Right renal pelvis (tissue), 4 donors: ENCODE results near the gene PLCB4. TPM values are rescaled to one million over a fixed set of nuclear protein-coding genes. Genes with fewer than 3 reads are reported as not detected.

Source experiments
- DNase-seq, 4 donors: peaks; one replicate each; pipeline ENCODE4 v3.0.0-alpha.2; 2013; ENCODE audit warnings: low read depth in 4 of 4, low spot score in 3 of 4, missing footprints in 1 of 4
- polyA plus RNA-seq, 4 donors: library from polyadenylated mRNA; unstranded; fragments of 120-200 nt; gene quantifications; one replicate each; pipeline ENCODE4 v1.2.1, GENCODE V29; 2013; ENCODE audit not compliant: insufficient read length in 4 of 4

Gene PLCB4
- polyA plus RNA-seq, 4 donors: 12.2 to 15.1 (median 14.0) TPM

DNA sequence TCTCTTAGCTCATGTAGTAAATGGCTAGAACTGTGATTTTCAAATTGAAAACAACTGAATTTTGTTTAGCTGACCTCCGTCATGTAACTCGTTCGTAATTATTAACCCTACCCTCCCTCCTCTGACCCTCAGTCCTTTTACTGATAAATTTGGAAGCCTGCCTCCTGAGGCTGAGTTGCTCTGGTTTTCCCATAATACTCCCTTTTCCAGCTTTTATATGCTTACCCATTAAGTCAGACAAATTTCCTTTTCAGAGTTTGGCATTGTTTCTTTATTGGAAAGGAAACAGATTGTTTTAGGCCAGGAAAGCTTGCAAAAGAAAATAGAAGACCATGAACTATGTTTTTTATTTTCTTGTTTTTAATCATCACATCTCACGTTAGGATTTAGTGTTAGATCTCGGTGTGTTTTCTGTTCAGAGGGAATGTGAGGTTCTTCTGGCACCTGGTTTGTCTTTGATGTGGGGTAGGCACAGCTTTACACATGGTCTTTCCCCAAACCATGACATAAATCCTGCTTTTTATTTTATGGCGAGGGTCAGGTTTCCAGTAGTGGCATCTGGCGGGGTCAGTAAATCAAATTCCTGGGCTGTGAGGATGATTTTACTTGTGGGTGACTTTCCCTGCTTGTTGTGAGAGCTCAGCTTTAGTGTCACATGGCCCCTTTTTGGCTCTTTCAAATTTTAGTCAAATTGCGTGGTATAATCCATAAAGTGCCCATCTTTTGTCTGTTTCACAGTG is 24.5 kb downstream of the PLCB4 start:
- peak; percentile 16 to 48 (median 36) for DNase-seq

GRCh38 chr20:9099372-9099771 is 30.5 kb downstream of the PLCB4 start:
- DNase-seq: no peak

- no peak for DNase-seq
Measured at GRCh38 chr20:9100691-9101090, 31.8 kb downstream of the PLCB4 start.

DNA sequence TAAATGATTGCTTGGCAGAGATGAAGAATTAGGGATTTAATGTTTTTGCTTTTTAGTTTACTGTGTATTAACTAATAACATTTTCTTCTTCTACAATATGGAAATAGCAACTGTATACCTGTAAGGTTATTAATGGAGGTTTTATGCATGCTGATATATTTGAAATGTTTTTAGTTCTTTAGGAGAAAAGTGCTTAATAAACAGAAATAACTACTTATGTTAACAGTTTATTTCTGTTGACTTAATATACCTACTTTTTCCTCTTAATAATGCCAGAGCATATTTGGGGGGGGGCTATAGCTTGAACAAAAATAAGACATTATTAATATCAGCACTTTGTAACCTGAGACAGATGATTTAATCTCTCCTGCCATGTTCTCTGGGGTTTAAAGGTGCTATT is 33.6 kb downstream of the PLCB4 start:
- DNase-seq: no peak

DNA sequence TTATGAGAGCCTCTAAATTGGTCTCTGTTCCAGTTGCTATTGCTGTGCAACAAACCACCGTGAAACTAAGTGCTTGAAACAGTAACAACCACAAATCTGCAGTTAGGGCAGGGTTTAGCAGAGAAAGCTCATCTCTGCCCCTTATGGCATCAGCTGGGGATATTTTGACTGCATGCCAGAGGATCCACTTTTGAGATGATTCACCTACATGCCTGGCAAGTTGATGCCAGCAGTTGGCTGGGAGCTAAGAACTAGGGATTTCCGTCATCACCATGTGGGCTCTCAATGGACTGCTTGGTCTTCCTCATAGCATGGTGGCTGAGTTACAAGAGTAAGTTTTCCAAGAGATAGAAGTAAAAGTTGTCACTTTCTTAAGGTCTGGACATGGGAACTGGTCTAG is 35.1 kb downstream of the PLCB4 start:
- DNase-seq: no peak

GRCh38 chr20:9108260-9108659 is 39.4 kb downstream of the PLCB4 start:
- DNase-seq: no peak

GRCh38 chr20:9109566-9109965 is 40.7 kb downstream of the PLCB4 start:
- no peak for DNase-seq

DNA sequence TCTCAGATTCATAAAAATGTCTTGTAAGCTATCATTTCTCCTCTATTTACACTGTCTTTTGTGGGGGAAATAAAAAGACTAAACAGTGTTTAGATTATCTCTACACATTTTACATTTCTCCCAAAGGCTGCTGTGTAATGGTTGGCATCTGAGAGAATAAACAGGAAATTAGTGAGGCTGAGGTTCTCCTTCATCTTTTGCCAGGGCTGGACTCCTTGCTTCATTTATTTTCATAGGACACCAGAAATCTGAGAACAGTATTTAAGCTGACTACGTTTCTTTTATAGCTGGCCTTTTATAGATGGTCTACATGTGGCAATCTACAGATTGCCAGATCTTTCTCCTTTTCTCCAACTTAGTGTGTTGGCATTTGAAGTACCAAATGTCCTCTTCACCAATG is 41.5 kb downstream of the PLCB4 start:
- no peak for DNase-seq

GRCh38 chr20:9110916-9111432 is 42.1 kb downstream of the PLCB4 start:
- no peak for DNase-seq

- no peak for DNase-seq
Measured at GRCh38 chr20:9112541-9113515, 43.9 kb downstream of the PLCB4 start.

GRCh38 chr20:9114709-9115108 is 45.8 kb downstream of the PLCB4 start:
- no peak for DNase-seq

- no peak for DNase-seq
Measured at GRCh38 chr20:9117548-9117947, 48.7 kb downstream of the PLCB4 start.

DNA sequence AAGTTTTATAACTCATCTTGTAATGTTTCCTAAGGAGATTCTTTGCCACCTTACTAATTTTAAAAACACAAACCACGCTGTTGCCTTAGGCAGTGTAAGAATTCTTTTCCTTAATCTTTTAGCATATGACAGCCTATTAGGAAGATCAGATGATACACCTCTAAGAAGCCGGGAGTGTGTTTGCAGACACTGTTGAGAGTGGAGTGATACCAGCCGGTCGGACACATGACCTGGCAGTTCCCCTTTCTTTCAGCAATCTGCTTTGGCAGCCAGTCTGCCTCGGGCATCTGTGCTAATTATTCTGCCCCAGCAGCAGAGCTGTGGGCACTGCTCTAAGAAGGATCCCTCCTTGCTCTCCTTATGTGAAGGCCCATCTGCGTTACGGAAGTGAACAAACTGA is 50.9 kb downstream of the PLCB4 start:
- DNase-seq: no peak

- DNase-seq: no peak
Measured at GRCh38 chr20:9121211-9121610, 52.3 kb downstream of the PLCB4 start.

DNA sequence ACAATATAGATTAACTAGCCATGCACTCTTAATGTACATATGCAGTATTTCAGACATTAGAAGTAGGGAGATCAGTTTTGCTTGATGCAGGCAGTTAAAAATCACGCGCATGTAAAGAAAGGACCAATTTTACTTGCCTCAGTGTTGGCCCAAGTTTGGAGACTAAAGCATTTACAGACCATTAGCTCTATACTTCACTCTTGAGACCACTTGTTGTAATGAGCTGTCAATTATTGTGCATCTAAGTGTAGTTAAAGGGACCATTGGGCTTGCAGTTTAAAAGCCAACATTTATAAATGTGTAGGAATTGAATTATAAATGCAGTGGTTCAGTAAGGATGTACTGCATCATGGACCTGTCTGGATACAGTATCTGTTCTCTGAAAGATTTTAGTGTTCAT is 53.7 kb downstream of the PLCB4 start:
- no peak for DNase-seq

- no peak for DNase-seq
Measured at GRCh38 chr20:9126527-9126926, 57.6 kb downstream of the PLCB4 start.

GRCh38 chr20:9128568-9128967 is 59.7 kb downstream of the PLCB4 start:
- DNase-seq: no peak

DNA sequence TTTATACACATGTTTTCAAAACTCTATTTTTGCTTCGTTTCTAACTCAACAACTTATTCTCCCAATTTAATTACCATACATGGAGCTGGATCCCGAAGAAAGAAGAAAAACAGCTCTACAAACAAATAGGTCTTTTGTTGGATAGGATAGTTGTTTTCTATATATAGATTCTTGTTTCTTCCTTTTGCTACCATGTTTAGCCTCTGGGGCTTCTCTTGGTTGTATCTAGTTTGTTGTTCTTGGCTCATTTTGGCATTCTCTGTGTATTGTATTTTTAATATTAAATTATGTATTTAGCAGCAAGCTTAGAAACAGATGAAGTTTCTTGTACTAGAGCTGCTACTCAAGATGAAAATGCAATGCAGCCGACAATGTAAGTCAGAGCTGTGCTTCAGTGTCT is 60.9 kb downstream of the PLCB4 start:
- no peak for DNase-seq

- peak in 1 of 4 donors; percentile 35 for DNase-seq
Measured at GRCh38 chr20:9130521-9130920, 61.6 kb downstream of the PLCB4 start.

GRCh38 chr20:9131841-9132240 is 63.0 kb downstream of the PLCB4 start:
- no peak for DNase-seq

DNA sequence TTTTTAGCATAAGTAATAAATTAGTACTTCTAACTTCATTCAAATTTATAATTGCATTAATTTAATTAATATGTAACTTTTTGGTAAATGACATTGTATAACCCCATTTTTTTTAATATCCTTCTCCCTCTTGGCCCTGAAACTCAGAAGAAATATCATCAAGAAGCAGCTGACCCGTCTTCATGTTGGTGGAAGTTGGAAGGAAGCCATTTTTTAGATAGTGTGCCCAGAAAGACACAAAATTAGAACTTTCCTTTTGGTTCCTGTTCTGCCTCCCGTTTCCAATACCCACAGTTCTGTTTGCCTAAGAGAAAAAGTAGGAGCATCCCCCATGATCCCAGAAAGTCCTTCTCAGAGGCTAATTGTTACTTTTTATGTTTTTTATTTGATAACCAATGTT is 65.5 kb downstream of the PLCB4 start:
- no peak for DNase-seq

DNA sequence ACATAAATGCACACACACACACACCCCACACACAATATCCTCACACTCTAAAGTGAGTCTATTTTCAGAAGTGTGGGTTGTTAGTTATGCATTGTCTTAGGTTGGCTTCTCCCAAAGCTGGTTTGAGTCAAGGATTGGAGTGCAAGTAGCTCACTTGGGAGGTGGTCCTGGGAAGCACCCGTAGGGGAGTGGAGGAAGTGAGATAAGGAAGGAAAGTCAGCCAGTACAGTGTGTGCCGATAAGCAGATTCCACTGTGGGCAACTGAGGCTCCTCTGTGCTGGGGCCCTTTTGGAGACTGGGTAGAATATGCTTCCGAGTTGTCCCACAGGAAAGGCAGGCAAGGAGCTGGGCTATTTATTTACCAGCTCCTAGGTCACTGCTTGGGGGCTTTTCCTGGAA is 67.2 kb downstream of the PLCB4 start:
- DNase-seq: no peak
